HUES64 (cell line): ENCODE measurements around the gene PCDHB8. TPM values are rescaled to one million over a fixed set of nuclear protein-coding genes. Genes with fewer than 3 reads are reported as not detected.
"Not testable (repeated sequence)": the region's sequence is repeated elsewhere in the genome, so short reads cannot be mapped to it uniquely, and the experiment has no call there.

Experiments used
- H3K27ac ChIP-seq: 2 replicates; pipeline ENCODE4 v1.7.0; 2013; ENCODE audit warnings: low read depth, low read length, inconsistent platforms
- H3K27me3 ChIP-seq: 2 replicates; pipeline ENCODE4 v1.6.1; 2013; ENCODE audit warnings: mild to moderate bottlenecking, low read length; ENCODE audit not compliant: insufficient read depth
- H3K36me3 ChIP-seq: 2 replicates; pipeline ENCODE4 v1.6.1; 2013; ENCODE audit warnings: mild to moderate bottlenecking, low read length; ENCODE audit not compliant: insufficient read depth
- H3K4me1 ChIP-seq: 2 replicates; pipeline ENCODE4 v1.6.1; 2013; ENCODE audit warnings: mild to moderate bottlenecking, low read length, moderate library complexity; ENCODE audit not compliant: insufficient read depth
- H3K4me3 ChIP-seq: 2 replicates; pipeline ENCODE4 v1.5.1; 2013; ENCODE audit warnings: mild to moderate bottlenecking, low read length, moderate library complexity
- H3K9ac ChIP-seq: 2 replicates; pipeline ENCODE4 v1.6.1; 2013; ENCODE audit warnings: mild to moderate bottlenecking, low read depth, low read length
- H3K9me3 ChIP-seq: 2 replicates; pipeline ENCODE4 v1.6.1; 2013; ENCODE audit warnings: low read depth, low read length; ENCODE audit not compliant: insufficient read depth
- WGBS: fragments of 150-250, 120-280 bp; methylation state at CpG from one replicate; pipeline ENCODE4 v1.1.7; 2013; ENCODE audit warnings: missing lambda C conversion rate; 5-methylcytosine and 5-hydroxymethylcytosine counted together
- polyA plus RNA-seq, 2 experiments: library from polyadenylated mRNA; stranded (reverse); fragments of 50-300 nt; gene quantifications; one replicate each; pipeline ENCODE4 v1.2.3, GENCODE V29; 2013

Gene PCDHB8
- polyA plus RNA-seq (2013, experiment 1 of 2): 0.45 TPM
- polyA plus RNA-seq (2013, experiment 2 of 2): 0.57 TPM

- 82% methylated on average over 13 of the region's 18 CpGs for WGBS
- H3K4me3 ChIP-seq: peak within 1 kb of the TSS; percentile 29; the same call in 1 of the 2 replicates
- not testable (repeated sequence) for H3K27me3 ChIP-seq, H3K36me3 ChIP-seq, H3K9me3 ChIP-seq, H3K27ac ChIP-seq, H3K9ac ChIP-seq, H3K4me1 ChIP-seq
These were observed at the start of gene PCDHB8 for GRCh38 chr5:141177577-141178191. Gene PCDHB8 (plus strand): TSS chr5:141177790. CDS start chr5:141178035, 245 bp downstream.

- peak within 1 kb of the TSS; percentile 60; the same call in 1 of the 2 replicates for H3K9ac ChIP-seq
- no peaks in the 10 kb centered on the region for H3K36me3 ChIP-seq
- H3K9me3 ChIP-seq: peaks cover 33% of the 10 kb centered on the region
- H3K4me3 ChIP-seq: peak within 1 kb of the TSS; percentile 46
- H3K27ac ChIP-seq: no peak within 1 kb of the TSS
- no peaks in the 10 kb centered on the region for H3K4me1 ChIP-seq
- no peaks in the 10 kb centered on the region for H3K27me3 ChIP-seq
- WGBS: 89% methylated on average over 22 of the region's 22 CpGs
These were observed 42.4 kb upstream of the PCDHB8 start, which contains the start of gene PCDHB5 for GRCh38 chr5:141135030-141135717. Gene PCDHB5 (plus strand): TSS chr5:141135206. CDS start chr5:141135435, 229 bp downstream.

- Histone ChIP-seq H3K36me3 (no peaks in the 10 kb centered on the region), H3K4me3 (peak overlapping the region; percentile 46; the same call in 1 of the 2 replicates), H3K27ac (no peak overlapping the region), H3K9ac (no peak overlapping the region), H3K27me3 (no peaks in the 10 kb centered on the region), H3K4me1 (no peaks in the 10 kb centered on the region), H3K9me3 (peaks cover 33% of the 10 kb centered on the region)
- WGBS: 95% methylated on average over 19 of the region's 19 CpGs
These were observed 41.8 kb upstream of the PCDHB8 start for GRCh38 chr5:141135718-141136266.

GRCh38 chr5:141137346-141137745, 40.2 kb upstream of the PCDHB8 start:
- 97% methylated on average over 34 of the region's 34 CpGs for WGBS
- H3K9ac ChIP-seq, H3K4me1 ChIP-seq, H3K27ac ChIP-seq, H3K36me3 ChIP-seq, H3K27me3 ChIP-seq, H3K4me3 ChIP-seq: not testable (repeated sequence)
- peaks cover 33% of the 10 kb centered on the region for H3K9me3 ChIP-seq

DNA sequence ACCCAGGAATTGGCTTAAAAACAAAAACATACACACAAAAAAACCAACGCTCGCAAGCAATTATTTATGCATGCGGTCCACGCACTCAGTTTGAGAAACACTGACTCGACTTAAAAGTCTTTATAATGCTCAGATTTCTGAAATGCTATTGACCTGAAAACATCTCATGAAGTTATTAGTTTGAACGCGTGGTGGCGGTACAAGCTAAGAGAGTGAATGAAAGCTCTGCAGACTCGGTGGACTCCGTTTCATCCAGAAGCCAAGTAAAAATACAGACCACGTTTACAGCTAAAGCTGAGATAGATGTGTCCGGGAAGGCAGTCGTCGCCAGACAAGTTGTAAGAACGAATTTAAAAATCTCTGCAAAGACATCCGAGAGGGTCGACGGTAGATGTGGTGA, 27.8 kb upstream of the PCDHB8 start, which contains the start of gene PCDHB6:
Gene PCDHB6 (plus strand): TSS at position 246 of the 400 bp plus-strand sequence. CDS start 201 bp downstream, outside the sequence.
- Histone ChIP-seq H3K4me3 (no peak within 1 kb of the TSS), H3K9ac (no peak within 1 kb of the TSS), H3K36me3 (no peaks in the 10 kb centered on the region), H3K27me3 (no peaks in the 10 kb centered on the region), H3K4me1 (no peaks in the 10 kb centered on the region), H3K9me3 (peaks cover 9% of the 10 kb centered on the region; the same call in 1 of the 2 replicates), H3K27ac (no peak within 1 kb of the TSS)
- 88% methylated on average over 18 of the region's 18 CpGs for WGBS

GRCh38 chr5:141150224-141150992, 27.2 kb upstream of the PCDHB8 start:
- no peak overlapping the region for H3K4me3 ChIP-seq
- 95% methylated on average over 33 of the region's 33 CpGs for WGBS
- H3K36me3 ChIP-seq: no peaks in the 10 kb centered on the region
- H3K27me3 ChIP-seq: no peaks in the 10 kb centered on the region
- no peak overlapping the region for H3K9ac ChIP-seq
- H3K9me3 ChIP-seq: peaks cover 9% of the 10 kb centered on the region; the same call in 1 of the 2 replicates
- no peaks in the 10 kb centered on the region for H3K4me1 ChIP-seq
- H3K27ac ChIP-seq: no peak overlapping the region

DNA sequence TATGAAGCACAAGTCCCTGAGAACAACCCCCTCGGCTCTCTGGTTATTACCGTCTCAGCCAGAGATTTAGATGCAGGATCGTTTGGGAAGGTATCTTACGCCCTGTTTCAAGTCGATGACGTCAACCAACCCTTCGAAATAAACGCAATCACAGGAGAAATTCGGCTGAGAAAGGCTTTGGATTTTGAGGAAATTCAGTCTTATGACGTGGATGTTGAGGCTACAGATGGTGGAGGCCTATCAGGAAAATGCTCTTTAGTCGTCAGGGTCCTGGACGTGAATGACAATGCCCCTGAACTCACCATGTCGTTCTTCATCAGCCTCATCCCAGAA, 26.6 kb upstream of the PCDHB8 start:
- Histone ChIP-seq H3K36me3 (no peaks in the 10 kb centered on the region), H3K9ac (no peak overlapping the region), H3K27me3 (no peaks in the 10 kb centered on the region), H3K4me3 (no peak overlapping the region), H3K27ac (no peak overlapping the region), H3K4me1 (no peaks in the 10 kb centered on the region), H3K9me3 (peaks cover 9% of the 10 kb centered on the region; the same call in 1 of the 2 replicates)
- 93% methylated on average over 13 of the region's 13 CpGs for WGBS

- H3K9me3 ChIP-seq: peaks cover 14% of the 10 kb centered on the region
- H3K36me3 ChIP-seq, H3K27me3 ChIP-seq, H3K4me3 ChIP-seq, H3K4me1 ChIP-seq, H3K27ac ChIP-seq, H3K9ac ChIP-seq: not testable (repeated sequence)
- WGBS: 97% methylated on average over 34 of the region's 41 CpGs
These were observed 26.0 kb upstream of the PCDHB8 start for GRCh38 chr5:141151632-141152031.

- H3K27ac ChIP-seq, H3K4me1 ChIP-seq, H3K36me3 ChIP-seq, H3K27me3 ChIP-seq, H3K9ac ChIP-seq, H3K4me3 ChIP-seq: not testable (repeated sequence)
- peaks cover 17% of the 10 kb centered on the region for H3K9me3 ChIP-seq
- WGBS: 96% methylated on average over 36 of the region's 36 CpGs
These were observed 25.5 kb upstream of the PCDHB8 start for GRCh38 chr5:141152096-141152495.

DNA sequence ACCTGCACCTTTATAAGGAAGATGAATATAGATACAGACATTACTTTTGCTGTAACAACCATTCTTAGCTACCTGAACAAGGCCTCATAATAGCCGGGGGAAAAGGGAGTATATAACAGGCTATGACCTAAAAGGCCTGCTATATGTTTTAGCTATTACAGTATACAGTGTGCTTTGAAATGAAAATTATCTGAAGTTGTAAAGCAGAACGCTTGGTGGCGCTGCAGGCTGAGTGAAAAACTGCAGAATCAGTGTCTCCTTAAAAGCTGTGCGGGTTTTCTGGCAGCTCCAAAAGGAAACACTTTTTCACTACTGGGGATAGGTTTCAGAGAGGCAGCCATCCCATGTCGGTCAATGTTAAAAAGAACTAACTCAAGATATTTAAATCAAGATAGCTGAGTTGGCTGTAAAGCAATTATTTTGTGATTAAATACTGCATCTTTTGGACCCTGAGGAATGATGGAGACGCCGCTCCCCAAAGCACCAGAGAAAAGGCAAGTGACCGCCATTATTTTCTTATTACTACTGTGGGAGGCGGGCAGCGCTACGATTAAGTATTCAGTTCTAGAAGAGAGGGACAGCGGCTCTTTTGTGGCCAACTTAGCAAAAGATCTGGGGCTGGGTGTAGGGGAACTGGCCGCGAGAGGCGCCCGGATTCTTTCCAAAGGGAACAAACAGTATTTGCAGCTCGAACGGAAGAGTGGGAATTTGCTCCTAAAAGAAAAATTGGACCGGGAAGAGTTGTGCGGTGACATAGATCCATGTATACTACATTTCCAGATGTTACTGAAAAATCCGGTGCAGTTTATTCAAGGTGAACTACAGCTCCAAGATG, 21.8 kb upstream of the PCDHB8 start:
- Histone ChIP-seq H3K4me1 (no peaks in the 10 kb centered on the region), H3K27ac (no peak overlapping the region), H3K27me3 (no peaks in the 10 kb centered on the region), H3K4me3 (peak overlapping the region; percentile 21; the same call in 1 of the 2 replicates), H3K36me3 (no peaks in the 10 kb centered on the region), H3K9me3 (peaks cover 17% of the 10 kb centered on the region), H3K9ac (no peak overlapping the region)
- WGBS: 85% methylated on average over 21 of the region's 21 CpGs
